ENCODE results near the gene RGSL1.

DNA sequence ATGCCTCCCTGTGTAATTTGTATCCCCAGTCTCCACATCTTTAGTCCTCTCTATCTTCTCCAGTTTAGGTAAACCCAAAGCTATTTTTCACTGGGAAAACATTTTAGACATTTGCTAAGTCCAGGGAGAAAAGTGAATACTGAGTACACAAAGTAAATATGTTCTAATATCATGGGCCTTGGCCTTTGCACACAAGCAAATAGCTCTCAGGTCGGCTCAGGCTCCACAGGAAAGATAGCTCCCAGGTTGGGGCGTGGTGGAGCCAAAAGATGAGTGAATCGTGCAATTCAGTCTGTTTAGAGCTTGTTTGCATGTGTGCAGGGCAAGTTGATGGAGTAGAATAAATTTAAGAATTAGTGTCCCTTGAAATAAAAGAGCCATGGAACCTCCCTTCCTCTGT is 7.9 kb downstream of the RGSL1 start:
- TF ChIP-seq CTCF (IDR thresholded peaks at IDR 0.05) (no peak), POLR2A (IDR thresholded peaks at IDR 0.05) (no peak), POLR2AphosphoS5 (IDR thresholded peaks at IDR 0.05; ENCODE audit: insufficient read depth in 1 of 2, low read depth in 1 of 2) (no peak)

All from vagina (tissue), 2 donors.